Effector memory CD8-positive, alpha-beta T cell (primary cell): ENCODE data around the gene KIAA2012.
"Not testable (repeated sequence)": the region's sequence is repeated elsewhere in the genome, so short reads cannot be mapped to it uniquely, and the experiment has no call there.

Experiments used
- ATAC-seq: fragments of 150-1000 bp; cut with Tn5 transposase; replicated peaks from 2 replicates; pipeline ENCODE4 v1.10.0; 2021; ENCODE audit warnings: mild to moderate bottlenecking, moderate library complexity
- DNase-seq, 3 experiments: peaks; one replicate each; pipeline ENCODE4 v3.0.0; 2021
- H3K27ac Mint-ChIP-seq, 2 donors: one replicate each; pipeline ENCODE4 v1.8.0; 2022; ENCODE audit warnings: mild to moderate bottlenecking in 2 of 2, mixed read lengths in 2 of 2, moderate library complexity in 2 of 2
- H3K27me3 Mint-ChIP-seq, 2 donors: one replicate each; pipeline ENCODE4 v1.8.0; 2022; ENCODE audit warnings: mixed read lengths in 2 of 2
- H3K36me3 Mint-ChIP-seq: one replicate; pipeline ENCODE4 v1.8.0; 2022; ENCODE audit warnings: mild to moderate bottlenecking, moderate library complexity, mixed read lengths; ENCODE audit not compliant: insufficient read depth
- H3K4me1 Mint-ChIP-seq, 2 donors: one replicate each; pipeline ENCODE4 v1.8.0; 2022; ENCODE audit warnings: low read depth in 2 of 2, mixed read lengths in 2 of 2
- H3K4me3 Mint-ChIP-seq, 2 donors: one replicate each; pipeline ENCODE4 v1.8.0; 2022; ENCODE audit warnings: mild to moderate bottlenecking in 2 of 2, mixed read lengths in 2 of 2, moderate library complexity in 2 of 2
- H3K9me3 Mint-ChIP-seq, 2 donors: one replicate each; pipeline ENCODE4 v1.8.0; 2022; ENCODE audit warnings: mixed read lengths in 2 of 2

The KIAA2012 gene

GRCh38 chr2:202118168-202118567 lies 45.1 kb downstream of the KIAA2012 start:
- no peak for DNase-seq
- Mint-ChIP-seq H3K27ac (no peak overlapping the region), H3K36me3 (no peaks in the 10 kb centered on the region), H3K4me3 (no peak overlapping the region), H3K4me1 (no peaks in the 10 kb centered on the region), H3K27me3 (peaks cover 38 to 45% of the 10 kb centered on the region in 2 donors), H3K9me3 (no peaks in the 10 kb centered on the region)
- ATAC-seq: no peak

- Mint-ChIP-seq H3K36me3 (no peaks in the 10 kb centered on the region), H3K4me3 (no peak overlapping the region), H3K27ac (no peak overlapping the region)
Observed at GRCh38 chr2:202120828-202121227, 47.8 kb downstream of the KIAA2012 start.

GRCh38 chr2:202121532-202122162 lies 48.6 kb downstream of the KIAA2012 start:
- Mint-ChIP-seq H3K27me3 (peaks cover 39 to 42% of the 10 kb centered on the region in 2 donors), H3K36me3 (no peaks in the 10 kb centered on the region), H3K9me3 (no peaks in the 10 kb centered on the region), H3K4me3 (no peak overlapping the region), H3K4me1 (no peaks in the 10 kb centered on the region), H3K27ac (no peak overlapping the region)
- no peak for DNase-seq
- no peak for ATAC-seq

More at GRCh38 chr2:202120828-202121227, 47.8 kb downstream of the KIAA2012 start:
- no peaks in the 10 kb centered on the region for H3K4me1 Mint-ChIP-seq
- peaks cover 46 to 49% of the 10 kb centered on the region in 2 donors for H3K27me3 Mint-ChIP-seq
- H3K9me3 Mint-ChIP-seq: no peaks in the 10 kb centered on the region
- DNase-seq (no peak), ATAC-seq (no peak)

- peaks cover 34 to 37% of the 10 kb centered on the region in 2 donors for H3K27me3 Mint-ChIP-seq
- H3K4me1 Mint-ChIP-seq: no peaks in the 10 kb centered on the region
- no peak for ATAC-seq
- DNase-seq: no peak
- H3K9me3 Mint-ChIP-seq: no peaks in the 10 kb centered on the region
- no peak overlapping the region for H3K4me3 Mint-ChIP-seq
- no peaks in the 10 kb centered on the region for H3K36me3 Mint-ChIP-seq
- H3K27ac Mint-ChIP-seq: no peak overlapping the region
Observed at GRCh38 chr2:202122163-202122540, 49.1 kb downstream of the KIAA2012 start.

GRCh38 chr2:202122980-202123720 lies 50.1 kb downstream of the KIAA2012 start:
- peaks cover 24 to 31% of the 10 kb centered on the region in 2 donors for H3K27me3 Mint-ChIP-seq
- H3K36me3 Mint-ChIP-seq: no peaks in the 10 kb centered on the region
- no peaks in the 10 kb centered on the region for H3K9me3 Mint-ChIP-seq
- no peak for ATAC-seq
- H3K4me1 Mint-ChIP-seq: no peaks in the 10 kb centered on the region
- H3K27ac Mint-ChIP-seq: no peak overlapping the region
- no peak overlapping the region for H3K4me3 Mint-ChIP-seq
- DNase-seq: no peak

- H3K27ac Mint-ChIP-seq: no peak overlapping the region
- no peaks in the 10 kb centered on the region for H3K9me3 Mint-ChIP-seq
- no peak overlapping the region for H3K4me3 Mint-ChIP-seq
- H3K36me3 Mint-ChIP-seq: no peaks in the 10 kb centered on the region
- DNase-seq (no peak), ATAC-seq (no peak)
- H3K4me1 Mint-ChIP-seq: no peaks in the 10 kb centered on the region
- peaks cover 19 to 27% of the 10 kb centered on the region in 2 donors for H3K27me3 Mint-ChIP-seq
Observed at GRCh38 chr2:202124286-202124685, 51.2 kb downstream of the KIAA2012 start.

GRCh38 chr2:202127687-202128331 lies 54.8 kb downstream of the KIAA2012 start:
- H3K9me3 Mint-ChIP-seq: no peaks in the 10 kb centered on the region
- DNase-seq (no peak), ATAC-seq (no peak)
- H3K36me3 Mint-ChIP-seq: no peaks in the 10 kb centered on the region
- H3K27me3 Mint-ChIP-seq: peaks cover 19 to 32% of the 10 kb centered on the region in 2 donors
- no peak overlapping the region for H3K4me3 Mint-ChIP-seq
- H3K27ac Mint-ChIP-seq: no peak overlapping the region
- H3K4me1 Mint-ChIP-seq: no peaks in the 10 kb centered on the region

GRCh38 chr2:202129841-202130240 lies 56.8 kb downstream of the KIAA2012 start:
- Mint-ChIP-seq H3K9me3 (no peaks in the 10 kb centered on the region), H3K4me3 (no peak overlapping the region), H3K36me3 (no peaks in the 10 kb centered on the region), H3K27me3 (peaks cover 10 to 14% of the 10 kb centered on the region in 2 donors), H3K27ac (no peak overlapping the region), H3K4me1 (no peaks in the 10 kb centered on the region)
- DNase-seq: no peak
- no peak for ATAC-seq

GRCh38 chr2:202133200-202133908 lies 60.3 kb downstream of the KIAA2012 start:
- Mint-ChIP-seq H3K36me3 (no peaks in the 10 kb centered on the region), H3K9me3 (no peaks in the 10 kb centered on the region), H3K4me1 (no peaks in the 10 kb centered on the region), H3K4me3 (no peak overlapping the region), H3K27ac (no peak overlapping the region), H3K27me3 (peaks cover 4 to 9% of the 10 kb centered on the region in 2 donors)
- no peak for ATAC-seq
- DNase-seq: no peak

GRCh38 chr2:202133909-202134265 lies 60.8 kb downstream of the KIAA2012 start:
- ATAC-seq (no peak), DNase-seq (no peak)
- no peak overlapping the region for H3K4me3 Mint-ChIP-seq
- no peaks in the 10 kb centered on the region for H3K36me3 Mint-ChIP-seq
- H3K27ac Mint-ChIP-seq: no peak overlapping the region
- H3K27me3 Mint-ChIP-seq: peaks cover 4 to 13% of the 10 kb centered on the region in 2 donors
- H3K4me1 Mint-ChIP-seq: no peaks in the 10 kb centered on the region
- no peaks in the 10 kb centered on the region for H3K9me3 Mint-ChIP-seq

GRCh38 chr2:202135091-202135874 lies 62.2 kb downstream of the KIAA2012 start:
- ATAC-seq (no peak), DNase-seq (no peak)

GRCh38 chr2:202136039-202136438 lies 63.0 kb downstream of the KIAA2012 start:
- not testable (repeated sequence) for H3K27ac Mint-ChIP-seq, ATAC-seq, DNase-seq, H3K36me3 Mint-ChIP-seq, H3K9me3 Mint-ChIP-seq, H3K4me3 Mint-ChIP-seq, H3K4me1 Mint-ChIP-seq
- H3K27me3 Mint-ChIP-seq: peaks cover 11 to 34% of the 10 kb centered on the region in 2 donors

More at GRCh38 chr2:202135091-202135874, 62.2 kb downstream of the KIAA2012 start:
- Mint-ChIP-seq H3K27me3 (peaks cover 11 to 27% of the 10 kb centered on the region in 2 donors), H3K9me3 (no peaks in the 10 kb centered on the region), H3K27ac (no peak overlapping the region), H3K4me1 (no peaks in the 10 kb centered on the region), H3K4me3 (no peak overlapping the region), H3K36me3 (no peaks in the 10 kb centered on the region)

- DNase-seq (no peak), ATAC-seq (no peak)
- Mint-ChIP-seq H3K27ac (no peak overlapping the region), H3K9me3 (no peaks in the 10 kb centered on the region), H3K4me3 (no peak overlapping the region), H3K27me3 (peaks cover 8 to 36% of the 10 kb centered on the region in 2 donors), H3K4me1 (no peaks in the 10 kb centered on the region), H3K36me3 (no peaks in the 10 kb centered on the region)
Observed at GRCh38 chr2:202136526-202136925, 63.5 kb downstream of the KIAA2012 start.
